Measurements from ENCODE around the gene DPYD.

DPYD gene

GRCh38 chr1:97875996-97876395 is 44.8 kb downstream of the DPYD start:
- TF ChIP-seq CTCF (conservative IDR thresholded peaks at IDR 0.05; ENCODE audit: low read depth, low read length): no peak
- no peak overlapping the region for H3K4me3 ChIP-seq (ENCODE audit: low read length)
- DNase-seq (ENCODE audit: low read depth): no peak

- DNase-seq (ENCODE audit: low read depth): no peak
- no peak for TF ChIP-seq CTCF (conservative IDR thresholded peaks at IDR 0.05; ENCODE audit: low read depth, low read length)
Measured at GRCh38 chr1:97870589-97870988, 50.2 kb downstream of the DPYD start.

GRCh38 chr1:97869441-97869840 is 51.4 kb downstream of the DPYD start:
- no peak for TF ChIP-seq CTCF (conservative IDR thresholded peaks at IDR 0.05; ENCODE audit: low read depth, low read length)
- H3K4me3 ChIP-seq (ENCODE audit: low read length): no peak overlapping the region
- no peak for DNase-seq (ENCODE audit: low read depth)

More at GRCh38 chr1:97870589-97870988, 50.2 kb downstream of the DPYD start:
- H3K4me3 ChIP-seq (ENCODE audit: low read length): no peak overlapping the region

- TF ChIP-seq CTCF (conservative IDR thresholded peaks at IDR 0.05; ENCODE audit: low read depth, low read length): no peak
- no peak for DNase-seq (ENCODE audit: low read depth)
- no peak overlapping the region for H3K4me3 ChIP-seq (ENCODE audit: low read length)
Measured at GRCh38 chr1:97867127-97867526, 53.7 kb downstream of the DPYD start.

GRCh38 chr1:97864615-97865014 is 56.2 kb downstream of the DPYD start:
- TF ChIP-seq CTCF (conservative IDR thresholded peaks at IDR 0.05; ENCODE audit: low read depth, low read length): no peak
- no peak for DNase-seq (ENCODE audit: low read depth)
- H3K4me3 ChIP-seq (ENCODE audit: low read length): no peak overlapping the region

- H3K4me3 ChIP-seq (ENCODE audit: low read length): no peak overlapping the region
- DNase-seq (ENCODE audit: low read depth): no peak
- TF ChIP-seq CTCF (conservative IDR thresholded peaks at IDR 0.05; ENCODE audit: low read depth, low read length): no peak
Measured at GRCh38 chr1:97853221-97853620, 67.6 kb downstream of the DPYD start.

GRCh38 chr1:97849345-97850340 is 71.2 kb downstream of the DPYD start:
- H3K4me3 ChIP-seq (ENCODE audit: low read length): no peak overlapping the region
- DNase-seq (ENCODE audit: low read depth): peak; percentile 42
- TF ChIP-seq CTCF (conservative IDR thresholded peaks at IDR 0.05; ENCODE audit: low read depth, low read length): no peak

Data from retinal pigment epithelial cell (primary cell).